GM21529 (cell line): ENCODE results near the gene OR8B4.
"Not testable (repeated sequence)": the region's sequence is repeated elsewhere in the genome, so short reads cannot be mapped to it uniquely, and the experiment has no call there.

ENCODE experiments used
- ATAC-seq: cut with Tn5 transposase; IDR thresholded peaks from one replicate; pipeline ENCODE4 v1.9.1; 2021; ENCODE audit not compliant: unreplicated experiment

OR8B4 gene

GRCh38 chr11:124424384-124424921 lies at the start of gene OR8B4:
OR8B4 (minus strand) TSS chr11:124424871; CDS start chr11:124424871, 0 bp downstream.
- ATAC-seq, result no peak

- ATAC-seq, result no peak
These were observed 49.4 kb upstream of the OR8B4 start for GRCh38 chr11:124474079-124474478.

GRCh38 chr11:124473476-124473875 lies 48.8 kb upstream of the OR8B4 start:
- ATAC-seq, result no peak

GRCh38 chr11:124470561-124471227 lies 46.0 kb upstream of the OR8B4 start:
- no peak for ATAC-seq

- ATAC-seq, result no peak
These were observed 42.8 kb upstream of the OR8B4 start for GRCh38 chr11:124467381-124467927.

- no peak for ATAC-seq
These were observed 40.7 kb upstream of the OR8B4 start for GRCh38 chr11:124465368-124465767.

- ATAC-seq, result no peak
These were observed 39.3 kb upstream of the OR8B4 start for GRCh38 chr11:124463990-124464389.

GRCh38 chr11:124463324-124463723 lies 38.7 kb upstream of the OR8B4 start:
- ATAC-seq, result no peak

- no peak for ATAC-seq
These were observed 35.8 kb upstream of the OR8B4 start for GRCh38 chr11:124460459-124460858.

GRCh38 chr11:124459379-124459778 lies 34.7 kb upstream of the OR8B4 start:
- ATAC-seq, result not testable (repeated sequence)

- ATAC-seq, result no peak
These were observed 29.9 kb upstream of the OR8B4 start for GRCh38 chr11:124454552-124454951.

GRCh38 chr11:124446916-124447315 lies 22.2 kb upstream of the OR8B4 start:
- no peak for ATAC-seq

GRCh38 chr11:124445646-124446150 lies 21.0 kb upstream of the OR8B4 start, which contains the start of gene OR8B8:
OR8B8 (minus strand) TSS chr11:124445696; CDS start chr11:124441085, 4,611 bp downstream.
- ATAC-seq, result no peak

GRCh38 chr11:124442847-124443246 lies 18.2 kb upstream of the OR8B4 start:
- no peak for ATAC-seq

GRCh38 chr11:124442442-124442841 lies 17.8 kb upstream of the OR8B4 start:
- ATAC-seq, result no peak

GRCh38 chr11:124441519-124441918 lies 16.8 kb upstream of the OR8B4 start:
- ATAC-seq, result no peak

- ATAC-seq, result no peak
These were observed 16.4 kb upstream of the OR8B4 start for GRCh38 chr11:124441081-124441480.

- no peak for ATAC-seq
These were observed 15.9 kb upstream of the OR8B4 start for GRCh38 chr11:124440608-124441007.

GRCh38 chr11:124434699-124435098 lies 10.0 kb upstream of the OR8B4 start:
- ATAC-seq, result no peak

- ATAC-seq, result no peak
These were observed 4.9 kb upstream of the OR8B4 start for GRCh38 chr11:124429599-124429998.

GRCh38 chr11:124421043-124421442 lies 3.6 kb downstream of the OR8B4 start:
- no peak for ATAC-seq

GRCh38 chr11:124415356-124415923 lies 9.2 kb downstream of the OR8B4 start:
- no peak for ATAC-seq
